ENCODE measurements around the gene CNNM1.

DNA sequence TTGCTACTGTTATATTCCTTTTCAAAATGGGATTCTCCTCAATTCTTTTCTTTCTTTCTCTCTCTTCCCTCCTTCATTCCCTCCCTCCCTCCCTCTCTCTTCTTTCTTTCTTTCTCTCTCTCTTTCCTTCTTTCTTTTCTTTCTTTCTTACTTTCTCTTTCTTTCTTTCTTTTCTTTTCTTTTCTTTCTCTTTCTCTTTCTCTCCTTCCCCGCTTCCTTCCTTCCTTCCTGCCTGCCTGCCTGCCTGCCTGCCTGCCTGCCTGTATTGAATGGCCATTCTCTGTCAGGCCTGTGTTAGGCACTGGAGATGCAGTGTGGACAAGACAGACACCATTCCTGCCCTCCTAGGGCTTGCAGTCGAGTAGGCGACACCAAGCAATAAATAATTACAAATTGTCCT is 11.5 kb downstream of the CNNM1 start:
- no peak for TF ChIP-seq GATA3 (IDR thresholded peaks at IDR 0.05; ENCODE audit: low read depth, low read length)
- TF ChIP-seq GATA2 (IDR thresholded peaks at IDR 0.05; ENCODE audit: low read depth, low read length) = no peak
